ENCODE data around the gene TCF7L1. TPM values are rescaled to one million over a fixed set of nuclear protein-coding genes. Genes with fewer than 3 reads are reported as not detected.

Gene TCF7L1
- total RNA-seq, 2 experiments from 2014 or later = not detected

DNA sequence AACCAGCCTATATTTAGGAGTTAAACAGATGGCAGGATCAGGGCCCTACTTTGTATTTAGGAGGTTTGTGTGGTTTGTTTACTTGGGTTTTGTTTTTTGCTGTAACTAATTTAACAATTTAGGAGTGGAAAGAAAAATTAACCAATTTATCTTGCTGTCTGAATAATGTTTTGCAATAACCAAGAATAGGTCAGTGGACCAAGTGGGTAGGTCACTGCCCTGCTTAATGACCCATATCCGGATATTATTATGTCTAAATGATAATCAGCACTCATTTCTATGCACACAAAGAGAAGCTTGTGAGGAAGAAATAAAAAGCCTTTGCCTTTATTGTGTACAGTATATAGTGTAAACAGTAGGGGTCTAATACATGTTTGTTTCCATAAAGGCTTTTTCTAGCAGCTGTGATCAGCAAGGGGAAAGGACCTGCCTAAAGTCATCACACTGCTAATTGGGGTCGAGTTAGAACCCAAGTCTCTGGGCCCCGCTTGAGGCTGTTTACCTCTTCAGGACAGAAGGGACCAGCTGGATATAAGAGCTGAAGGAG lies 118.0 kb downstream of the TCF7L1 start:
- H3K4me3 ChIP-seq (ENCODE audit: low read depth, low read length, poor library complexity, severe bottlenecking) = no peak overlapping the region
- no peaks in the 10 kb centered on the region for H3K4me1 ChIP-seq (ENCODE audit: insufficient read depth, low read length, poor library complexity, severe bottlenecking)
- DNase-seq (ENCODE audit: low spot score) = no peak
- BruUV-seq (replicated peaks) = no TSS peak
- no peaks in the 10 kb centered on the region for H3K79me2 ChIP-seq (ENCODE audit: insufficient read depth, low read depth, low read length)
- no peaks in the 10 kb centered on the region for H3K36me3 ChIP-seq (ENCODE audit: insufficient read depth, low read length)
- no peaks in the 10 kb centered on the region for H3K9me2 ChIP-seq (ENCODE audit: insufficient read depth, low read length)
- POLR2A ChIA-PET = no interaction called here
- TF ChIP-seq CTCF (conservative IDR thresholded peaks at IDR 0.05; ENCODE audit: low read length) (no peak), EZH2phosphoT487 (IDR thresholded peaks at IDR 0.05; ENCODE audit: borderline replicate concordance, low read depth, low read length) (no peak)
- CTCF ChIA-PET (ENCODE audit: unreplicated experiment) = no interaction called here
- no peak overlapping the region for H3K4me2 ChIP-seq (ENCODE audit: low read length)
- no peak overlapping the region for H3K27ac ChIP-seq (ENCODE audit: low read depth, low read length, poor library complexity, severe bottlenecking)
- no peaks in the 10 kb centered on the region for H4K20me1 ChIP-seq (ENCODE audit: insufficient read depth, low read length)
- no peaks in the 10 kb centered on the region for H3K9me3 ChIP-seq (ENCODE audit: low read length)
- intact Hi-C loops (cut with micrococcal nuclease; ENCODE audit: unreplicated experiment) = no loop called here
- H2AFZ ChIP-seq (ENCODE audit: low read length) = no peak overlapping the region

DNA sequence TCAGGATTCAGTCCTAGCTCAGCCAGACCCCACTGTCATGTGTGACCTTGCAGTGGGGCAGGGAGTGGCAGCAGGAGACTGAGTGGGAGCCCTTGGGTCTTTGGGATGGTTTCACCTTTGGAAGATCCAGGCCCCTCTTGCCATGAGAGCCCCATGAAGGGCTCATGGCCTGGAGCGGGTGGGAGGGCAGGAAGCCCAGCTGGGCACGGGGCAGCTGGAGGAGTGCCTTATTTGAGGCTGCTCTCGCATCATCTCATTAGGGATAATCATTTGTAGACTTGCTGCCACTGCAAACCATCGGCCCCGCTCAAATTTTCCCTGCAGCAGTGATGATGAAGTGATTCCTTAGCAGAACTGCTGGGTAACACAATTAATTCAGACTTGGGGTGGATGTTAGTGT lies 120.7 kb downstream of the TCF7L1 start:
- POLR2A ChIA-PET = no interaction called here

More for the DNA sequence above, 120.7 kb downstream of the TCF7L1 start:
- no TSS peak for BruUV-seq (replicated peaks)
- H3K4me3 ChIP-seq (ENCODE audit: low read depth, low read length, poor library complexity, severe bottlenecking) = no peak overlapping the region
- TF ChIP-seq CTCF (conservative IDR thresholded peaks at IDR 0.05; ENCODE audit: low read length) (no peak), EZH2phosphoT487 (IDR thresholded peaks at IDR 0.05; ENCODE audit: borderline replicate concordance, low read depth, low read length) (no peak)
- H3K27ac ChIP-seq (ENCODE audit: low read depth, low read length, poor library complexity, severe bottlenecking) = no peak overlapping the region
- DNase-seq (ENCODE audit: low spot score) = no peak
- H3K9me2 ChIP-seq (ENCODE audit: insufficient read depth, low read length) = no peaks in the 10 kb centered on the region
- H3K4me2 ChIP-seq (ENCODE audit: low read length) = no peak overlapping the region
- no peaks in the 10 kb centered on the region for H3K79me2 ChIP-seq (ENCODE audit: insufficient read depth, low read depth, low read length)
- no peaks in the 10 kb centered on the region for H4K20me1 ChIP-seq (ENCODE audit: insufficient read depth, low read length)
- CTCF ChIA-PET (ENCODE audit: unreplicated experiment) = no interaction called here
- H2AFZ ChIP-seq (ENCODE audit: low read length) = no peak overlapping the region
- intact Hi-C loops (cut with micrococcal nuclease; ENCODE audit: unreplicated experiment) = no loop called here
- no peaks in the 10 kb centered on the region for H3K9me3 ChIP-seq (ENCODE audit: low read length)
- H3K4me1 ChIP-seq (ENCODE audit: insufficient read depth, low read length, poor library complexity, severe bottlenecking) = no peaks in the 10 kb centered on the region
- H3K36me3 ChIP-seq (ENCODE audit: insufficient read depth, low read length) = no peaks in the 10 kb centered on the region

All from OCI-LY7 (cell line).